H1 (cell line): ENCODE measurements around the gene C13orf42. TPM values are rescaled to one million over a fixed set of nuclear protein-coding genes. Genes with fewer than 3 reads are reported as not detected.
A peak's percentile ranks its signal among the peaks of the same experiment; 100 is the strongest.

Source experiments
- BACH1 ChIP-seq: IDR thresholded peaks from 2 replicates; pipeline ENCODE4 v1.6.1; 2012; ENCODE audit warnings: low read length, improper control_type of control experiment
- EGR1 ChIP-seq: IDR thresholded peaks from 2 replicates; pipeline ENCODE4 v1.6.1; 2011; ENCODE audit warnings: low read depth, low read length, borderline replicate concordance
- SIN3A ChIP-seq, 2 experiments: IDR thresholded peaks in 1 of 2; conservative IDR thresholded peaks in 1 of 2; 2 replicates each; pipeline ENCODE4 v1.6.1; 2011 to 2012; ENCODE audit warnings: low read length in 2 of 2, improper control_type of control experiment in 1 of 2, low read depth in 1 of 2, mild to moderate bottlenecking in 1 of 2
- SUZ12 ChIP-seq: fragments of 200-600 bp; sonication (generic); IDR thresholded peaks from 2 replicates; pipeline ENCODE4 v1.6.1; 2012; ENCODE audit warnings: mild to moderate bottlenecking, inconsistent platforms, low read length, moderate library complexity, mixed read lengths
- TBP ChIP-seq: IDR thresholded peaks from 2 replicates; pipeline ENCODE4 v1.6.1; 2011; ENCODE audit warnings: low read depth, low read length, improper control_type of control experiment
- YY1 ChIP-seq: IDR thresholded peaks from 2 replicates; pipeline ENCODE4 v1.6.1; 2011; ENCODE audit warnings: low read depth, mild to moderate bottlenecking, low read length
- polyA plus RNA-seq, 7 experiments: library from polyadenylated mRNA; depleted of rRNA in 3 of 7; stranded (reverse) in 5 of 7; unstranded in 2 of 7; fragments of >200 nt in 5 of 7; fragments of 200-250 nt in 2 of 7; gene quantifications; 1 replicate in 5 of 7; 2 replicates in 1 of 7; 4 replicates in 1 of 7; pipeline versions ENCODE4 v1.2.1 to v1.2.3, GENCODE V29; 2011 to 2013; ENCODE audit warnings: missing spikeins in 2 of 7, mixed read lengths in 2 of 7
- total RNA-seq: library from RNA; stranded (reverse); fragmentation: NEBNext Ultra II Directional; extraction: Animal tissue kit (Norgen Biotek cat#: 25700); gene quantifications from 2 replicates; pipeline ENCODE4 v1.2.1, GENCODE V29; 2021
- TF ChIP-seq, protein P1 (sequence below), 3 experiments: IDR thresholded peaks; 1 replicate in 2 of 3; 2 replicates in 1 of 3; pipeline versions ENCODE4 v1.5.1 to v1.6.1; 2011; ENCODE audit warnings: low read length in 3 of 3, mild to moderate bottlenecking in 3 of 3, inconsistent platforms in 2 of 3, low read depth in 1 of 3, moderate library complexity in 1 of 3; ENCODE audit not compliant: insufficient read depth in 1 of 3; ENCODE audit errors: control extremely low read depth in 1 of 3

C13orf42 gene
- total and polyA plus RNA-seq, 2 of the 8 experiments (the other 6 are each of a cell fraction or from before 2014, with no cell fraction given): 9.9 to 10.1 TPM

DNA sequence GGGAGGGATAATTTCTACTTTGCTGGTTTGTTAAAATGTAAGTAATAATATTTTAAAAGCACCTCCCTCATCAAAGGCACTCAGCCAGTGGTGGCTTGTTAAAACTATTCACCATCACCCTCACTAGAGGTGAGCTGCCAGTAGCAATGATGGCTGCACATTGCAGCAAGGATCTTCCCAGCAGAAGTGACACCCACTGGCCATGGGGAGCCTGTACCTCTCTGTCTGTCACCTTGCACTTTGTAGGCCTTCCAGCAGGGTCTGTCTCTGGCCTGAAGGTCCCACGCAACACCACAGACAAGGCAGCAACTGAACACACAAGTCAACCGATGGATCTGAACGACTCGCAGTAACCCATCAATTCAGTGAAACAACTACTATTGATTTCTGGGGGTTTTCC lies 47.3 kb upstream of the C13orf42 start (continued):
- no peak for TF ChIP-seq TBP
- no peak for TF ChIP-seq SIN3A (conservative IDR thresholded peaks at IDR 0.05 in 1 of 2, IDR thresholded peaks at IDR 0.05 in 1 of 2; ENCODE audit: low read depth in 1 of 2, low read length in 2 of 2)
- TF ChIP-seq SUZ12: no peak
- peak; percentile 71; the same call in 1 of the 2 replicates for TF ChIP-seq YY1
- TF ChIP-seq BACH1: no peak
- no peak for TF ChIP-seq EGR1
- TF ChIP-seq, protein P1, sequence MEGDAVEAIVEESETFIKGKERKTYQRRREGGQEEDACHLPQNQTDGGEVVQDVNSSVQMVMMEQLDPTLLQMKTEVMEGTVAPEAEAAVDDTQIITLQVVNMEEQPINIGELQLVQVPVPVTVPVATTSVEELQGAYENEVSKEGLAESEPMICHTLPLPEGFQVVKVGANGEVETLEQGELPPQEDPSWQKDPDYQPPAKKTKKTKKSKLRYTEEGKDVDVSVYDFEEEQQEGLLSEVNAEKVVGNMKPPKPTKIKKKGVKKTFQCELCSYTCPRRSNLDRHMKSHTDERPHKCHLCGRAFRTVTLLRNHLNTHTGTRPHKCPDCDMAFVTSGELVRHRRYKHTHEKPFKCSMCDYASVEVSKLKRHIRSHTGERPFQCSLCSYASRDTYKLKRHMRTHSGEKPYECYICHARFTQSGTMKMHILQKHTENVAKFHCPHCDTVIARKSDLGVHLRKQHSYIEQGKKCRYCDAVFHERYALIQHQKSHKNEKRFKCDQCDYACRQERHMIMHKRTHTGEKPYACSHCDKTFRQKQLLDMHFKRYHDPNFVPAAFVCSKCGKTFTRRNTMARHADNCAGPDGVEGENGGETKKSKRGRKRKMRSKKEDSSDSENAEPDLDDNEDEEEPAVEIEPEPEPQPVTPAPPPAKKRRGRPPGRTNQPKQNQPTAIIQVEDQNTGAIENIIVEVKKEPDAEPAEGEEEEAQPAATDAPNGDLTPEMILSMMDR (IDR thresholded peaks at IDR 0.05; ENCODE audit: control extremely low read depth in 1 of 3, insufficient read depth in 1 of 3, low read depth in 1 of 3, low read length in 3 of 3): peak in 2 of 3 experiments; percentile 31 to 34; a peak in 2 of 4 replicates
